ENCODE results near the gene CLCN7. TPM values are rescaled to one million over a fixed set of nuclear protein-coding genes. Genes with fewer than 3 reads are reported as not detected.

CLCN7 gene
- total and polyA plus RNA-seq, 9 of the 15 experiments (the other 6 are each of a cell fraction or from before 2014, with no cell fraction given): 0.06 to 126 (median 18.7) TPM

GRCh38 chr16:1524366-1524765, 49.5 kb upstream of the CLCN7 start:
- no peak overlapping the region for H3K4me2 ChIP-seq (ENCODE audit: insufficient read depth, low read length)
- DNase-seq (ENCODE audit: extremely low read depth in 1 of 4, low spot score in 3 of 4) (no peak), ATAC-seq (no peak), FAIRE-seq (no peak)
- H4K20me1 ChIP-seq (replicated peaks; ENCODE audit: control insufficient read depth, insufficient read depth, low read length): peaks cover 10% of the 10 kb centered on the region
- no peak overlapping the region for H2AFZ ChIP-seq (ENCODE audit: low read depth, low read length)
- no peaks in the 10 kb centered on the region for H3K79me2 ChIP-seq (ENCODE audit: control insufficient read depth, insufficient read depth, low read length)
- H3K9me3 ChIP-seq (replicated peaks; ENCODE audit: control insufficient read depth, insufficient read depth, low read depth, low read length): no peaks in the 10 kb centered on the region
- intact Hi-C loops (cut with micrococcal nuclease): no loop called here
- H3K27ac ChIP-seq (ENCODE audit: extremely low read depth, low read depth, low read length): no peak overlapping the region
- H3K4me3 ChIP-seq: no peak overlapping the region
- WGBS (ENCODE audit: insufficient coverage, low coverage, missing lambda C conversion rate): 30% methylated on average over 9 of the region's 26 CpGs
- no peaks in the 10 kb centered on the region for H3K36me3 ChIP-seq (ENCODE audit: control insufficient read depth, insufficient read depth, low read length)
- no TSS peak for BruUV-seq (replicated peaks)
- H3K27me3 ChIP-seq (ENCODE audit: control insufficient read depth in 2 of 2, insufficient read depth in 2 of 2, low read length in 2 of 2): peaks cover 0 to 26% of the 10 kb centered on the region in 2 experiments; a peak in 3 of 5 replicates
- POLR2A ChIA-PET: interaction anchor here (1.6 kb wide), 1 partner anchor 12 kb away, joined by 5 read pairs; no protein-coding TSS in a partner anchor
- in situ Hi-C loops (cut with MboI): no loop called here
- peaks cover 4 to 65% of the 10 kb centered on the region in 2 experiments; a peak in 3 of 5 replicates for H3K4me1 ChIP-seq (replicated peaks in 1 of 2; ENCODE audit: control insufficient read depth in 2 of 2, insufficient read depth in 2 of 2, low read length in 2 of 2)
- H3K9me1 ChIP-seq (ENCODE audit: control insufficient read depth, insufficient read depth, low read length): no peaks in the 10 kb centered on the region
- CTCF ChIA-PET (ENCODE audit: low intra/inter-chr PET ratio): no interaction called here
- 0 out of 4 replicates have a peak overlapping the region, but pooled peaks of 1 of the 2 experiments have one; percentile 35 for H3K9ac ChIP-seq (ENCODE audit: insufficient read depth in 1 of 2, low read depth in 2 of 2, low read length in 2 of 2)
- TF ChIP-seq MTA2 (IDR thresholded peaks at IDR 0.05; ENCODE audit: low read depth): no peak
- TF ChIP-seq MYC (IDR thresholded peaks at IDR 0.05; ENCODE audit: low read depth, low read length): no peak
- TF ChIP-seq MYC (CRISPR knock-in tag; IDR thresholded peaks at IDR 0.05; ENCODE audit: borderline replicate concordance, low read depth): no peak
- no peak for TF ChIP-seq PPARD (CRISPR knock-in tag; IDR thresholded peaks at IDR 0.05)
- no peak for TF ChIP-seq CHD7 (IDR thresholded peaks at IDR 0.05; ENCODE audit: low read depth, low read length)
- no peak for TF ChIP-seq ZNF507 (tag; conservative IDR thresholded peaks at IDR 0.05)
- TF ChIP-seq ARID2 (IDR thresholded peaks at IDR 0.05): no peak
- TF ChIP-seq ZNF584 (CRISPR knock-in tag; IDR thresholded peaks at IDR 0.05; ENCODE audit: low read depth): no peak
- no peak for TF ChIP-seq TAL1 (IDR thresholded peaks at IDR 0.05)
- no peak for TF ChIP-seq RCOR1 (IDR thresholded peaks at IDR 0.05; ENCODE audit: borderline replicate concordance in 1 of 2, low read depth in 2 of 2, low read length in 2 of 2)
- TF ChIP-seq TCF7L2 (IDR thresholded peaks at IDR 0.05; ENCODE audit: low read depth, low read length): no peak
- TF ChIP-seq MCM7 (IDR thresholded peaks at IDR 0.05): no peak

All from K562 (cell line).